ENCODE data around the gene BAG1.

Gene BAG1

GRCh38 chr9:33264473-33265177 is at the start of gene BAG1, which contains the start of gene CHMP5:
TSS of gene BAG1 (minus strand) at chr9:33264708.
TSS of gene CHMP5 (plus strand) at chr9:33265049. CDS start at chr9:33265079, 30 bp downstream.
- CTCF ChIA-PET, result interaction anchor here (1.2 to 3.1 kb wide), 5 partner anchors 9 to 203 kb away, joined by 3 to 12 read pairs (median 4); no protein-coding TSS in a partner anchor
- H3K4me3 ChIP-seq (ENCODE audit: low read depth, low read length), result peak within 1 kb of the TSS; percentile 99
- peak; percentile 96 for DNase-seq (ENCODE audit: low read depth, low spot score)
- POLR2A ChIA-PET, result interaction anchor here (0.6 to 1.4 kb wide), 3 partner anchors 25 to 239 kb away, joined by 4 to 5 read pairs (median 5); partner anchors contain the start of genes DNAJA1, NFX1 and SMU1
- TF ChIP-seq CTCF (IDR thresholded peaks at IDR 0.05; ENCODE audit: insufficient read depth, low read length, missing control alignments), result peak; percentile 46

GRCh38 chr9:33311953-33312352 is 47.4 kb upstream of the BAG1 start:
- DNase-seq (ENCODE audit: low read depth, low spot score), result no peak
- no peak for TF ChIP-seq CTCF (IDR thresholded peaks at IDR 0.05; ENCODE audit: insufficient read depth, low read length, missing control alignments)
- no peak overlapping the region for H3K4me3 ChIP-seq (ENCODE audit: low read depth, low read length)
- POLR2A ChIA-PET, result no interaction called here
- CTCF ChIA-PET, result interaction anchor here (1.8 kb wide), 1 partner anchor 9 kb away, joined by 4 read pairs; no protein-coding TSS in a partner anchor

GRCh38 chr9:33310748-33311147 is 46.2 kb upstream of the BAG1 start:
- no peak for DNase-seq (ENCODE audit: low read depth, low spot score)
- H3K4me3 ChIP-seq (ENCODE audit: low read depth, low read length), result no peak overlapping the region
- no peak for TF ChIP-seq CTCF (IDR thresholded peaks at IDR 0.05; ENCODE audit: insufficient read depth, low read length, missing control alignments)
- CTCF ChIA-PET, result interaction anchor here (1.4 to 2.8 kb wide), 2 partner anchors 10 to 11 kb away, joined by 6 to 8 read pairs; no protein-coding TSS in a partner anchor
- POLR2A ChIA-PET, result interaction anchor here (0.7 kb wide), 1 partner anchor 27 kb away, joined by 3 read pairs; no protein-coding TSS in a partner anchor

GRCh38 chr9:33309903-33310302 is 45.4 kb upstream of the BAG1 start:
- ChIA-PET POLR2A (no interaction called here), CTCF (interaction anchor here (1.3 to 2.8 kb wide), 4 partner anchors 9 to 23 kb away, joined by 3 to 8 read pairs (median 6); no protein-coding TSS in a partner anchor)
- TF ChIP-seq CTCF (IDR thresholded peaks at IDR 0.05; ENCODE audit: insufficient read depth, low read length, missing control alignments), result no peak

GRCh38 chr9:33307067-33307466 is 42.6 kb upstream of the BAG1 start:
- no peak for TF ChIP-seq CTCF (IDR thresholded peaks at IDR 0.05; ENCODE audit: insufficient read depth, low read length, missing control alignments)
- POLR2A ChIA-PET, result no interaction called here
- DNase-seq (ENCODE audit: low read depth, low spot score), result no peak
- CTCF ChIA-PET, result no interaction called here
- H3K4me3 ChIP-seq (ENCODE audit: low read depth, low read length), result no peak overlapping the region

More at GRCh38 chr9:33309903-33310302, 45.4 kb upstream of the BAG1 start:
- no peak overlapping the region for H3K4me3 ChIP-seq (ENCODE audit: low read depth, low read length)
- no peak for DNase-seq (ENCODE audit: low read depth, low spot score)

- CTCF ChIA-PET, result no interaction called here
- no peak overlapping the region for H3K4me3 ChIP-seq (ENCODE audit: low read depth, low read length)
- POLR2A ChIA-PET, result no interaction called here
- TF ChIP-seq CTCF (IDR thresholded peaks at IDR 0.05; ENCODE audit: insufficient read depth, low read length, missing control alignments), result no peak
- no peak for DNase-seq (ENCODE audit: low read depth, low spot score)
Observed at GRCh38 chr9:33306037-33306436, 41.5 kb upstream of the BAG1 start.
